Upper lobe of left lung (tissue), 6 donors: ENCODE data around the gene ABHD12. TPM values are rescaled to one million over a fixed set of nuclear protein-coding genes. Genes with fewer than 3 reads are reported as not detected.

Experiments
- ATAC-seq, 2 donors: fragments of 200-7000 bp; cut with Tn5 transposase; one replicate each; pipeline ENCODE4 v1.9.1; 2022; ENCODE audit warnings: mild to moderate bottlenecking in 2 of 2, moderate library complexity in 2 of 2; ENCODE audit not compliant: low FRiP score in 2 of 2
- DNase-seq, 2 donors: peaks; one replicate each; pipeline ENCODE4 v3.0.0-alpha.2; 2019 to 2020
- H3K27ac ChIP-seq, 4 donors: fragments of 200-600 bp; sonication (generic); one replicate each; pipeline ENCODE4 v1.5.1; 2016 to 2019
- H3K27me3 ChIP-seq, 4 donors: fragments of 200-600 bp; sonication (generic); one replicate each; pipeline ENCODE4 v1.5.1; 2017 to 2019
- H3K36me3 ChIP-seq, 4 donors: fragments of 200-600 bp; sonication (generic); one replicate each; pipeline ENCODE4 v1.5.1; 2016 to 2019
- H3K4me1 ChIP-seq, 4 donors: fragments of 200-600 bp; sonication (generic); one replicate each; pipeline ENCODE4 v1.5.1; 2018 to 2019
- H3K4me3 ChIP-seq, 4 donors: fragments of 200-600 bp; sonication (generic); one replicate each; pipeline ENCODE4 v1.5.1; 2017 to 2019; ENCODE audit warnings: mild to moderate bottlenecking in 2 of 4, moderate library complexity in 1 of 4
- H3K9me3 ChIP-seq, 4 donors: fragments of 200-600 bp; sonication (generic); one replicate each; pipeline ENCODE4 v1.5.1; 2018 to 2019
- EP300 ChIP-seq, 4 donors: sonication (generic); formaldehyde crosslinking; IDR thresholded peaks; one replicate each; pipeline ENCODE4 v1.5.1; 2017; ENCODE audit warnings: antibody characterized with exemption in 4 of 4, control low read depth in 2 of 4
- POLR2A ChIP-seq, 4 donors: fragments of 450-650 bp; IDR thresholded peaks; one replicate each; pipeline ENCODE4 v1.5.1; 2016 to 2017; ENCODE audit warnings: antibody characterized with exemption in 4 of 4, mild to moderate bottlenecking in 2 of 4
- POLR2AphosphoS5 ChIP-seq, 2 donors: sonication (generic); formaldehyde crosslinking; IDR thresholded peaks; one replicate each; pipeline ENCODE4 v1.5.1; 2017; ENCODE audit warnings: antibody characterized with exemption in 2 of 2
- WGBS, 2 donors: methylation state at CpG; one replicate each; pipeline ENCODE4 v1.1.5; 2017 to 2018; 5-methylcytosine and 5-hydroxymethylcytosine counted together
- total RNA-seq, 6 donors: library from RNA; depleted of rRNA in 4 of 6; stranded (reverse); fragments of >200 nt in 4 of 6; gene quantifications; one replicate each; pipeline versions ENCODE4 v1.1.0 to v1.2.1, GENCODE V29; 2016 to 2021
- TF ChIP-seq, protein P1 (sequence below), 6 experiments: fragments of 450-650 bp in 4 of 6; fragments of 200-600 bp in 2 of 6; sonication (generic) in 2 of 6; IDR thresholded peaks; one replicate each; pipeline ENCODE4 v1.5.1; 2016 to 2019; ENCODE audit warnings: antibody characterized with exemption in 6 of 6
- donor health status: DM: no; HTN: no; CAD: no; lungs with moderate emphysema.
- donor health status: DM: no; HTN: yes; CAD: no; lungs with severe emphysema.

Gene ABHD12
- total RNA-seq, 6 donors from 2014 or later: 38.3 to 132 (median 74.5) TPM

GRCh38 chr20:25282034-25282781, 108.4 kb downstream of the ABHD12 start:
- DNase-seq (peak; percentile 15 to 68), ATAC-seq (no peak)
- Histone ChIP-seq H3K27ac (no peak overlapping the region), H3K4me3 (no peak overlapping the region), H3K27me3 (no peaks in the 10 kb centered on the region), H3K4me1 (no peaks in the 10 kb centered on the region), H3K36me3 (peaks cover 21 to 99% (median 93%) of the 10 kb centered on the region in 4 donors), H3K9me3 (no peaks in the 10 kb centered on the region)
- WGBS, 2 donors: 90 to 93% methylated on average over 11 to 22 of the region's 22 CpGs
- no peak for TF ChIP-seq EP300 (IDR thresholded peaks at IDR 0.05)
- no peak for TF ChIP-seq POLR2A (IDR thresholded peaks at IDR 0.05)
- TF ChIP-seq, protein P1, sequence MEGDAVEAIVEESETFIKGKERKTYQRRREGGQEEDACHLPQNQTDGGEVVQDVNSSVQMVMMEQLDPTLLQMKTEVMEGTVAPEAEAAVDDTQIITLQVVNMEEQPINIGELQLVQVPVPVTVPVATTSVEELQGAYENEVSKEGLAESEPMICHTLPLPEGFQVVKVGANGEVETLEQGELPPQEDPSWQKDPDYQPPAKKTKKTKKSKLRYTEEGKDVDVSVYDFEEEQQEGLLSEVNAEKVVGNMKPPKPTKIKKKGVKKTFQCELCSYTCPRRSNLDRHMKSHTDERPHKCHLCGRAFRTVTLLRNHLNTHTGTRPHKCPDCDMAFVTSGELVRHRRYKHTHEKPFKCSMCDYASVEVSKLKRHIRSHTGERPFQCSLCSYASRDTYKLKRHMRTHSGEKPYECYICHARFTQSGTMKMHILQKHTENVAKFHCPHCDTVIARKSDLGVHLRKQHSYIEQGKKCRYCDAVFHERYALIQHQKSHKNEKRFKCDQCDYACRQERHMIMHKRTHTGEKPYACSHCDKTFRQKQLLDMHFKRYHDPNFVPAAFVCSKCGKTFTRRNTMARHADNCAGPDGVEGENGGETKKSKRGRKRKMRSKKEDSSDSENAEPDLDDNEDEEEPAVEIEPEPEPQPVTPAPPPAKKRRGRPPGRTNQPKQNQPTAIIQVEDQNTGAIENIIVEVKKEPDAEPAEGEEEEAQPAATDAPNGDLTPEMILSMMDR (IDR thresholded peaks at IDR 0.05): no peak
- TF ChIP-seq POLR2AphosphoS5 (IDR thresholded peaks at IDR 0.05): no peak

DNA sequence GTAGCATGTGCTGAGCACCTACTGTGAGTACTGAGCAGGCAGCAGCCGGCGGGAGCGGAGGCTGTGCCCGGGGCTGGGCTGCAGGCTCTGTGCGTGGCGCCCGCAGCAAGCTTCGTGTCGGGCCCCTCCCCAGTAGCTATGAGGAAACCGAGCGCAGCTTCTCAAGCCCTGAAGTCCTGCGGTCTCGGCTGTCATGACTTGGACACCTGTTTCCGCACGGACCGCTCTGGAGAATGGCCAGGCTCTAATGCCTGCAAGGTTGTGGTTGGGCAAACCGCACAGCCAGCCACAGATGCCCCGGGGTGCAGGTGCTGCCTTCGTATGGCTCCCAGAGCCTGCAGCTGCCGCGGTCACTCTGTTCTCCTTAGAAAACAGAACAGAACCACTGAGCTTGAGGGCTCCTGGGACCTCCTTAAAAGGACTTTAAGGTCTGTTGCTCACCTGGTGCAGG, 109.1 kb downstream of the ABHD12 start:
- 82 to 88% methylated on average over 18 to 21 of the region's 21 CpGs for WGBS, 2 donors
- peaks cover 23 to 99% (median 93%) of the 10 kb centered on the region in 4 donors for H3K36me3 ChIP-seq

GRCh38 chr20:25280574-25281535, 109.8 kb downstream of the ABHD12 start:
- WGBS, 2 donors: 80 to 97% methylated on average over 3 to 33 of the region's 33 CpGs
- H3K27me3 ChIP-seq: no peaks in the 10 kb centered on the region
- ATAC-seq (no peak), DNase-seq (peak in 1 of 2 donors; percentile 17)
- H3K4me3 ChIP-seq: no peak overlapping the region
- H3K4me1 ChIP-seq: no peaks in the 10 kb centered on the region
- no peaks in the 10 kb centered on the region for H3K9me3 ChIP-seq
- TF ChIP-seq EP300 (IDR thresholded peaks at IDR 0.05): no peak
- TF ChIP-seq POLR2AphosphoS5 (IDR thresholded peaks at IDR 0.05): no peak
- TF ChIP-seq, protein P1 (IDR thresholded peaks at IDR 0.05): no peak
- no peak for TF ChIP-seq POLR2A (IDR thresholded peaks at IDR 0.05)
- no peak overlapping the region for H3K27ac ChIP-seq
- H3K36me3 ChIP-seq: peaks cover 23 to 99% (median 90%) of the 10 kb centered on the region in 4 donors

More for the DNA sequence above, 109.1 kb downstream of the ABHD12 start:
- DNase-seq (peak in 1 of 2 donors; percentile 19), ATAC-seq (no peak)
- no peak overlapping the region for H3K4me3 ChIP-seq
- no peaks in the 10 kb centered on the region for H3K9me3 ChIP-seq
- H3K4me1 ChIP-seq: no peaks in the 10 kb centered on the region
- TF ChIP-seq EP300 (IDR thresholded peaks at IDR 0.05) (no peak), POLR2AphosphoS5 (IDR thresholded peaks at IDR 0.05) (no peak)
- H3K27me3 ChIP-seq: no peaks in the 10 kb centered on the region
- H3K27ac ChIP-seq: no peak overlapping the region

DNA sequence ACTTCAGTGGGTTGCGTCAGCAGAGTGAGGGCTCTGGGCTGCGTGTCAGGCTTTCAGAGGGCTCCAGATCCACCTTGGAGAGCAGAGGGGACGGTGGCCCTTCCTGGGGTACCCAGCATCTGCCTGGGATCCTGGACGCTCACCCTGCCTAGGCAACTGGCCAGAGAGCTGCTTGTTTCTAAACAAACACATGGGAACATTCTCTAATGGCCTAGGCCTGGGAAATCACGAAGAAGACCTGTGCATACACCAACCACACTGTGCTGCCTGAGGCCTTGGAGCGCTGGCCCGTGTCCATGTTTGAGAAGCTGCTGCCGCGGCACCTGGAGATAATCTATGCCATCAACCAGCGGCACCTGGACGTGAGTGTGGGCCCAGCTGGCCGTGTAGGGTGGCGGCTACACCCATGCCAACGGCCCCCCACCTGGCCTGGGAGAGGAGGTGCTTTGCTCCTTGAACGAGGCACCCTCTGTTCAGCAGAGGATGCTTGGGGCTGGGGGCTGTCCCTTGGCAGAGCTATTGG, 110.5 kb downstream of the ABHD12 start:
- Histone ChIP-seq H3K4me3 (no peak overlapping the region), H3K27me3 (no peaks in the 10 kb centered on the region), H3K27ac (no peak overlapping the region), H3K4me1 (no peaks in the 10 kb centered on the region), H3K9me3 (no peaks in the 10 kb centered on the region), H3K36me3 (peaks cover 19 to 98% (median 87%) of the 10 kb centered on the region in 4 donors)
- DNase-seq: no peak
- WGBS, 2 donors: 93 to 96% methylated on average over 4 to 15 of the region's 15 CpGs
- TF ChIP-seq POLR2A (IDR thresholded peaks at IDR 0.05) (no peak), EP300 (IDR thresholded peaks at IDR 0.05) (no peak), POLR2AphosphoS5 (IDR thresholded peaks at IDR 0.05) (no peak)
- TF ChIP-seq, protein P1 (IDR thresholded peaks at IDR 0.05): no peak
- no peak for ATAC-seq

DNA sequence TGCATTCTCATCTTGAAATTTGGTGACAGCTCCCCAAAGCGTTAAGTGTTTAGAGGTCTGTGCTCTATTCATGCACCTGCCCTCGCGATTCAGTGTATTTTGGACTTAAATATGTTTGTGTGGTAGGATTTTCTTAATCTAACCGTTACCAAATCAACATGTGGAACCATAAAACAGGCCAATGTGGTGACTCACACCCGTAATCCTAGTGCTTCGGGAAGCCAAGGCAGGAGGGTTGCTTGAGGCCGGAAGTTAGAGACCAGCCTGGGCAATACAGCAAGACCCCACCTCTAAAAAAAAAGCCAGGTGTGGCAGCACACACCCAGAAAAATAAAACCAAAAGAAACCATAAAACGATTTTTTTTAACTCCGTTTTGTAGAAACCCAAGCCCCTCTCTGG, 111.2 kb downstream of the ABHD12 start:
- Histone ChIP-seq H3K27me3 (no peaks in the 10 kb centered on the region), H3K9me3 (no peaks in the 10 kb centered on the region), H3K4me1 (no peaks in the 10 kb centered on the region), H3K27ac (no peak overlapping the region), H3K36me3 (peaks cover 19 to 98% (median 88%) of the 10 kb centered on the region in 4 donors), H3K4me3 (no peak overlapping the region)
- TF ChIP-seq POLR2A (IDR thresholded peaks at IDR 0.05): no peak
- TF ChIP-seq EP300 (IDR thresholded peaks at IDR 0.05): no peak
- no peak for TF ChIP-seq POLR2AphosphoS5 (IDR thresholded peaks at IDR 0.05)
- TF ChIP-seq, protein P1 (IDR thresholded peaks at IDR 0.05): no peak
- DNase-seq (no peak), ATAC-seq (no peak)
- WGBS, 2 donors: 91 to 94% methylated on average over 9 of the region's 9 CpGs
